HepG2 (cell line): ENCODE data around the gene OARD1. TPM values are rescaled to one million over a fixed set of nuclear protein-coding genes. Genes with fewer than 3 reads are reported as not detected.
A peak's percentile ranks its signal among the peaks of the same experiment; 100 is the strongest.

ENCODE experiments used
- ASH2L ChIP-seq: fragments of 300-600, 200-600 bp; sonication (generic); IDR thresholded peaks from 2 replicates; pipeline ENCODE4 v1.7.0; 2017; ENCODE audit warnings: low read depth, mild to moderate bottlenecking, moderate library complexity, mixed read lengths, low read length; ENCODE audit not compliant: insufficient read length
- CBX1 ChIP-seq: IDR thresholded peaks from one replicate; pipeline ENCODE4 v1.6.1; 2016; ENCODE audit warnings: antibody characterized with exemption, low read depth
- CBX5 ChIP-seq: sonication (generic); formaldehyde crosslinking; IDR thresholded peaks from 2 replicates; pipeline ENCODE4 v1.4.0; 2020; ENCODE audit warnings: missing genetic modification reagents, borderline replicate concordance
- EHMT2 ChIP-seq: fragments of 200-600 bp; sonication (generic); IDR thresholded peaks from 2 replicates; pipeline ENCODE4 v1.7.0; 2017; ENCODE audit warnings: antibody characterized with exemption, low read depth, low read length, borderline replicate concordance
- ESRRA ChIP-seq: sonication (generic); formaldehyde crosslinking; IDR thresholded peaks from 2 replicates; pipeline ENCODE4 v1.5.1; 2020; ENCODE audit warnings: mild to moderate bottlenecking, low read depth, missing genetic modification reagents
- HDAC2 ChIP-seq: sonication (generic); formaldehyde crosslinking; IDR thresholded peaks from 2 replicates; pipeline ENCODE4 v1.4.0; 2020; ENCODE audit warnings: missing genetic modification reagents
- JARID2 ChIP-seq: sonication (generic); formaldehyde crosslinking; IDR thresholded peaks from 2 replicates; pipeline ENCODE4 v1.8.1; 2023; ENCODE audit warnings: missing genetic modification reagents, inconsistent platforms; ENCODE audit not compliant: insufficient replicate concordance
- RCOR2 ChIP-seq: IDR thresholded peaks from 2 replicates; pipeline ENCODE4 v1.6.1; 2016; ENCODE audit warnings: missing biosample characterization, missing genetic modification reagents
- SIN3B ChIP-seq: fragments of 150-350 bp; IDR thresholded peaks from 2 replicates; pipeline ENCODE4 v1.6.1; 2014; ENCODE audit warnings: low read length
- SMAD1 ChIP-seq: sonication (generic); formaldehyde crosslinking; IDR thresholded peaks from 2 replicates; pipeline ENCODE4 v1.4.0; 2020; ENCODE audit warnings: missing genetic modification reagents, low read depth, mild to moderate bottlenecking, borderline replicate concordance
- ZNF383 ChIP-seq: sonication (generic); formaldehyde crosslinking; IDR thresholded peaks from 2 replicates; pipeline ENCODE4 v1.4.0; 2020; ENCODE audit warnings: missing genetic modification reagents, mild to moderate bottlenecking, borderline replicate concordance
- ZNF460 ChIP-seq: sonication (generic); formaldehyde crosslinking; IDR thresholded peaks from 2 replicates; pipeline ENCODE4 v1.5.1; 2020; ENCODE audit warnings: missing genetic modification reagents, mild to moderate bottlenecking, borderline replicate concordance
- ZNF556 ChIP-seq: sonication (generic); formaldehyde crosslinking; IDR thresholded peaks from 2 replicates; pipeline ENCODE4 v1.4.0; 2020; ENCODE audit warnings: mild to moderate bottlenecking, missing genetic modification reagents, borderline replicate concordance
- ZNF570 ChIP-seq: sonication (generic); formaldehyde crosslinking; IDR thresholded peaks from 2 replicates; pipeline ENCODE4 v1.4.0; 2020; ENCODE audit warnings: mild to moderate bottlenecking, missing genetic modification reagents, borderline replicate concordance
- ZNF724P ChIP-seq: sonication (generic); formaldehyde crosslinking; IDR thresholded peaks from 2 replicates; pipeline ENCODE4 v1.8.0; 2022; ENCODE audit warnings: missing genetic modification reagents, borderline replicate concordance
- ZNF781 ChIP-seq: sonication (generic); formaldehyde crosslinking; IDR thresholded peaks from 2 replicates; pipeline ENCODE4 v1.5.1; 2020; ENCODE audit warnings: borderline replicate concordance, mild to moderate bottlenecking, missing genetic modification reagents; ENCODE audit errors: not compliant biosample characterization
- polyA plus RNA-seq, 8 experiments: library from polyadenylated mRNA; depleted of rRNA in 3 of 8; stranded (reverse) in 7 of 8; unstranded in 1 of 8; fragments of >200 nt; fragmentation: Illumina TruSeq in 4 of 8; extraction: Trizol in 4 of 8; gene quantifications; 2 replicates each; pipeline versions ENCODE4 v1.2.1 to v1.2.3, GENCODE V29; 2011 to 2016; ENCODE audit warnings: low read depth in 4 of 8, missing spikeins in 1 of 8, mixed read lengths in 1 of 8; ENCODE audit not compliant: insufficient read depth in 1 of 8
- total RNA-seq, 5 experiments: library from RNA; depleted of rRNA; stranded (reverse); fragments of >200 nt; fragmentation: Illumina TruSeq; extraction: Trizol; gene quantifications; 2 replicates each; pipeline ENCODE4 v1.2.3, GENCODE V29; 2016; ENCODE audit warnings: low read depth in 1 of 5
- TF ChIP-seq, protein P1 (sequence below): sonication (generic); formaldehyde crosslinking; IDR thresholded peaks from 2 replicates; pipeline ENCODE4 v1.4.0; 2020; ENCODE audit warnings: missing genetic modification reagents
- TF ChIP-seq, protein P2 (sequence below): sonication (generic); formaldehyde crosslinking; IDR thresholded peaks from 2 replicates; pipeline ENCODE4 v1.4.0; 2020; ENCODE audit warnings: missing genetic modification reagents, borderline replicate concordance
- TF ChIP-seq, protein P3 (sequence below): sonication (generic); formaldehyde crosslinking; IDR thresholded peaks from 2 replicates; pipeline ENCODE4 v1.5.0; 2020; ENCODE audit warnings: missing genetic modification reagents, mild to moderate bottlenecking, borderline replicate concordance
- TF ChIP-seq, protein P4 (sequence below), 2 experiments: sonication (generic) in 1 of 2; formaldehyde crosslinking in 1 of 2; IDR thresholded peaks; 2 replicates each; pipeline versions ENCODE4 v1.5.1 to v1.6.1; 2011 to 2020; ENCODE audit warnings: borderline replicate concordance in 1 of 2, low read depth in 1 of 2, low read length in 1 of 2, mild to moderate bottlenecking in 1 of 2, missing genetic modification reagents in 1 of 2, moderate library complexity in 1 of 2

The OARD1 gene
- total and polyA plus RNA-seq, 2 of the 13 experiments (the other 11 are each of a cell fraction or from before 2014, with no cell fraction given), result 18.4 to 49.0 TPM

DNA sequence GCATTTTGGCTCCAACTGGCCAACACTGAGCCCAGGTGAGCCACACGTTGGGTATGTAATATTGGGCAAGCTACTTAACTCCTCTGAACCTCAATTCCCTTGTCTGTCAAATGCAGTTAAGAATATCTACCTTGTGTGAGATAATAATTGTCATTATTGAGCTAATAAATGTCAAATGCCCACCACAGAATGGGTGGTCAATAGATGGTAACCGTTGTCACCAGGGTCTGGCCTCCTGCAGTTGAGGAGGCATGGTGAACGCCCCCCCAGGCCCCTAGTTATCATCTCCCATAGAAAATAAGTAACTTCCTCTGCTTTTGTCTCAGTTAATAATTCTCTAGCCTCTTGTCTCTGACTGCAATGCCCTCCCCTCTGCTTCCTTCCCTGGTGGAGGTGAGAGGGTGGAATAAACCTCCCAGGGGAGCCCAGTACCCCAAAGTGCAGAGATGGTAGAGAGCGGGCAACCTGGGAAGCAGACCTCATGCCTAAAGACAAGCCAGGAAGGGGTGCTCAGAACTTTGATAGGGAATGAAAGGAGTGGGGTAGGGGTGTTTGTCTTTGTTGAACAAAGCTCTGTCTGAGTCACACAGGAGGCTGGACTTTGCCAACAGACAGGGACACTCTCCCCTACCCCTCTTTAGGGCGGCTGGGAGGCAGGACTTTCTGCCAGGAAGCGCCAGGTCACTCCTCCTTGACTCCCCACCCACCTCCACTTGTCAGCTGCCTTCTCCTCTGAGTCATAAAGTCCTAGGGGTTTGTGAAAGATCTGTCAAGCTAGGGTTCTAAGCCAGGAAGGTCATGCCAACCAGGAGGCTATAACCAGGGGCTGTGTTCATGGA, 31.8 kb downstream of the OARD1 start (continued):
- no peak for TF ChIP-seq SMAD1 (CRISPR knock-in tag)
- TF ChIP-seq, protein P1, sequence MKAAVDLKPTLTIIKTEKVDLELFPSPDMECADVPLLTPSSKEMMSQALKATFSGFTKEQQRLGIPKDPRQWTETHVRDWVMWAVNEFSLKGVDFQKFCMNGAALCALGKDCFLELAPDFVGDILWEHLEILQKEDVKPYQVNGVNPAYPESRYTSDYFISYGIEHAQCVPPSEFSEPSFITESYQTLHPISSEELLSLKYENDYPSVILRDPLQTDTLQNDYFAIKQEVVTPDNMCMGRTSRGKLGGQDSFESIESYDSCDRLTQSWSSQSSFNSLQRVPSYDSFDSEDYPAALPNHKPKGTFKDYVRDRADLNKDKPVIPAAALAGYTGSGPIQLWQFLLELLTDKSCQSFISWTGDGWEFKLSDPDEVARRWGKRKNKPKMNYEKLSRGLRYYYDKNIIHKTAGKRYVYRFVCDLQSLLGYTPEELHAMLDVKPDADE, result no peak
- TF ChIP-seq, protein P2, sequence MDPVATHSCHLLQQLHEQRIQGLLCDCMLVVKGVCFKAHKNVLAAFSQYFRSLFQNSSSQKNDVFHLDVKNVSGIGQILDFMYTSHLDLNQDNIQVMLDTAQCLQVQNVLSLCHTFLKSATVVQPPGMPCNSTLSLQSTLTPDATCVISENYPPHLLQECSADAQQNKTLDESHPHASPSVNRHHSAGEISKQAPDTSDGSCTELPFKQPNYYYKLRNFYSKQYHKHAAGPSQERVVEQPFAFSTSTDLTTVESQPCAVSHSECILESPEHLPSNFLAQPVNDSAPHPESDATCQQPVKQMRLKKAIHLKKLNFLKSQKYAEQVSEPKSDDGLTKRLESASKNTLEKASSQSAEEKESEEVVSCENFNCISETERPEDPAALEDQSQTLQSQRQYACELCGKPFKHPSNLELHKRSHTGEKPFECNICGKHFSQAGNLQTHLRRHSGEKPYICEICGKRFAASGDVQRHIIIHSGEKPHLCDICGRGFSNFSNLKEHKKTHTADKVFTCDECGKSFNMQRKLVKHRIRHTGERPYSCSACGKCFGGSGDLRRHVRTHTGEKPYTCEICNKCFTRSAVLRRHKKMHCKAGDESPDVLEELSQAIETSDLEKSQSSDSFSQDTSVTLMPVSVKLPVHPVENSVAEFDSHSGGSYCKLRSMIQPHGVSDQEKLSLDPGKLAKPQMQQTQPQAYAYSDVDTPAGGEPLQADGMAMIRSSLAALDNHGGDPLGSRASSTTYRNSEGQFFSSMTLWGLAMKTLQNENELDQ (CRISPR knock-in tag), result no peak
- 0 out of 2 replicates have a peak, but pooled peaks have one; percentile 50 for TF ChIP-seq EHMT2
- TF ChIP-seq ESRRA (CRISPR knock-in tag), result peak; percentile 77; the same call in 1 of the 2 replicates
- TF ChIP-seq ZNF460, result no peak
- peak; percentile 36; the same call in 1 of the 2 replicates for TF ChIP-seq CBX5 (CRISPR knock-in tag)
- TF ChIP-seq RCOR2 (CRISPR knock-in tag), result no peak; the same call in 1 of the 2 replicates
- TF ChIP-seq, protein P3, sequence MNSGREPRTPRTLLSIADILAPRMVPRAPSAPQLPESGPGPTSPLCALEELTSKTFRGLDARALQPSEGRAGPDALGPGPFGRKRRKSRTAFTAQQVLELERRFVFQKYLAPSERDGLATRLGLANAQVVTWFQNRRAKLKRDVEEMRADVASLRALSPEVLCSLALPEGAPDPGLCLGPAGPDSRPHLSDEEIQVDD (CRISPR knock-in tag), result no peak
- TF ChIP-seq ZNF556, result peak; percentile 17; the same call in 1 of the 2 replicates
- no peak for TF ChIP-seq JARID2 (CRISPR knock-in tag)
- TF ChIP-seq ASH2L, result peak; percentile 98
- TF ChIP-seq ZNF724P (CRISPR knock-in tag), result no peak
- TF ChIP-seq CBX1, result no peak
- no peak for TF ChIP-seq ZNF570 (CRISPR knock-in tag)
- no peak for TF ChIP-seq ZNF383 (CRISPR knock-in tag)
- TF ChIP-seq, protein P4, sequence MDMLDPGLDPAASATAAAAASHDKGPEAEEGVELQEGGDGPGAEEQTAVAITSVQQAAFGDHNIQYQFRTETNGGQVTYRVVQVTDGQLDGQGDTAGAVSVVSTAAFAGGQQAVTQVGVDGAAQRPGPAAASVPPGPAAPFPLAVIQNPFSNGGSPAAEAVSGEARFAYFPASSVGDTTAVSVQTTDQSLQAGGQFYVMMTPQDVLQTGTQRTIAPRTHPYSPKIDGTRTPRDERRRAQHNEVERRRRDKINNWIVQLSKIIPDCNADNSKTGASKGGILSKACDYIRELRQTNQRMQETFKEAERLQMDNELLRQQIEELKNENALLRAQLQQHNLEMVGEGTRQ (IDR thresholded peaks at IDR 0.05; ENCODE audit: low read depth, low read length), result no peak
- TF ChIP-seq, protein P4 (CRISPR knock-in tag; IDR thresholded peaks at IDR 0.05; ENCODE audit: borderline replicate concordance), result no peak
- TF ChIP-seq SIN3B, result no peak; the same call in 1 of the 2 replicates
- no peak for TF ChIP-seq ZNF781
- peak; percentile 66; the same call in 1 of the 2 replicates for TF ChIP-seq HDAC2 (CRISPR knock-in tag)
